ENCODE measurements around the gene FANCD2.
"Not testable (repeated sequence)": the region's sequence is repeated elsewhere in the genome, so short reads cannot be mapped to it uniquely, and the experiment has no call there.

The FANCD2 gene

DNA sequence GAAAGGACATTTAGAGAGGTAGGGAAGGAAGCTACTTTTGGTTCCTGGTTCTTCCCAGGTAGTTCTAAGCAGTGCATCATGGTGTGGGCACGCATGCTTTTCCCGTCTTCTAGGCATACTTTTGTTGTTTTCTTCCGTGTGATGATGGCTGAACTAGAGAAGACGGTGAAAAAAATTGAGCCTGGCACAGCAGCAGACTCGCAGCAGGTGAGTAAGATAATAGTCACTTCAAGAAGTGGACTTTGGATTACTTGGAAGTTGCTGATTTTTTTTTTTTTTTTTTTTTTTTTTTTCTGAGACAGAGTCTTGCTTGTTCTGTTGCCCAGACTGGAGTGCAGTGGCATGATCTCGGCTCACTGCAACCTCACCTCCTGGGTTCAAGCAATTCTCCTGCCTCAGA is 63.9 kb downstream of the FANCD2 start:
- FAIRE-seq (no peak), DNase-seq (ENCODE audit: insufficient read length, low spot score) (no peak)
- TF ChIP-seq, protein P1, sequence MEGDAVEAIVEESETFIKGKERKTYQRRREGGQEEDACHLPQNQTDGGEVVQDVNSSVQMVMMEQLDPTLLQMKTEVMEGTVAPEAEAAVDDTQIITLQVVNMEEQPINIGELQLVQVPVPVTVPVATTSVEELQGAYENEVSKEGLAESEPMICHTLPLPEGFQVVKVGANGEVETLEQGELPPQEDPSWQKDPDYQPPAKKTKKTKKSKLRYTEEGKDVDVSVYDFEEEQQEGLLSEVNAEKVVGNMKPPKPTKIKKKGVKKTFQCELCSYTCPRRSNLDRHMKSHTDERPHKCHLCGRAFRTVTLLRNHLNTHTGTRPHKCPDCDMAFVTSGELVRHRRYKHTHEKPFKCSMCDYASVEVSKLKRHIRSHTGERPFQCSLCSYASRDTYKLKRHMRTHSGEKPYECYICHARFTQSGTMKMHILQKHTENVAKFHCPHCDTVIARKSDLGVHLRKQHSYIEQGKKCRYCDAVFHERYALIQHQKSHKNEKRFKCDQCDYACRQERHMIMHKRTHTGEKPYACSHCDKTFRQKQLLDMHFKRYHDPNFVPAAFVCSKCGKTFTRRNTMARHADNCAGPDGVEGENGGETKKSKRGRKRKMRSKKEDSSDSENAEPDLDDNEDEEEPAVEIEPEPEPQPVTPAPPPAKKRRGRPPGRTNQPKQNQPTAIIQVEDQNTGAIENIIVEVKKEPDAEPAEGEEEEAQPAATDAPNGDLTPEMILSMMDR (IDR thresholded peaks at IDR 0.05; ENCODE audit: insufficient read depth, missing control alignments), result no peak

DNA sequence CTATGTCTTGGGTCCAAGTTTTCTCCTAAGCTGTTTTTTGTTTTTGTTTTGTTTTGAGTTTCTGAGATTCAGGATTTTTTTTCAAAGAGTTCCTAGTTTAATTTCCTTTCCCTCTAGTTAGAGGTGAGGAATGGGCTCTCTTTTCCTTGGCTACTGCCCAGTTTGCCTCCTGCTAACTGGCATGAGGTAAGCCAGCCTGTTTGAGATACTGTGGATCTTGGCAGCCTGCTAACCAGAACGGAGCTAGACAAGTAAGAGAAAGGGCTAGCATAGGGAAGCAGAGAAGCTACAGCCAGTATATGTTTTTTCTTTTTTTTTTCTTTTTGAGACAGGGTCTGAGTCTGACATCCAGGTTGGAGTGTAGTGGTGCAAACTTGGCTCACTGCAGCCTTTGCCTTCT is 64.5 kb downstream of the FANCD2 start:
- not testable (repeated sequence) for DNase-seq (ENCODE audit: insufficient read length, low spot score); FAIRE-seq

DNA sequence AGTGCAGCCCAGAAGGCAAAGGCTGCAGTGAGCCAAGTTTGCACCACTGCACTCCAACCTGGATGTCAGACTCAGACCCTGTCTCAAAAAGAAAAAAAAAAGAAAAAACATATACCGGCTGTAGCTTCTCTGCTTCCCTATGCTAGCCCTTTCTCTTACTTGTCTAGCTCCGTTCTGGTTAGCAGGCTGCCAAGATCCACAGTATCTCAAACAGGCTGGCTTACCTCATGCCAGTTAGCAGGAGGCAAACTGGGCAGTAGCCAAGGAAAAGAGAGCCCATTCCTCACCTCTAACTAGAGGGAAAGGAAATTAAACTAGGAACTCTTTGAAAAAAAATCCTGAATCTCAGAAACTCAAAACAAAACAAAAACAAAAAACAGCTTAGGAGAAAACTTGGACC is 65.2 kb downstream of the FANCD2 start:
- FAIRE-seq; DNase-seq (ENCODE audit: insufficient read length, low spot score): not testable (repeated sequence)

DNA sequence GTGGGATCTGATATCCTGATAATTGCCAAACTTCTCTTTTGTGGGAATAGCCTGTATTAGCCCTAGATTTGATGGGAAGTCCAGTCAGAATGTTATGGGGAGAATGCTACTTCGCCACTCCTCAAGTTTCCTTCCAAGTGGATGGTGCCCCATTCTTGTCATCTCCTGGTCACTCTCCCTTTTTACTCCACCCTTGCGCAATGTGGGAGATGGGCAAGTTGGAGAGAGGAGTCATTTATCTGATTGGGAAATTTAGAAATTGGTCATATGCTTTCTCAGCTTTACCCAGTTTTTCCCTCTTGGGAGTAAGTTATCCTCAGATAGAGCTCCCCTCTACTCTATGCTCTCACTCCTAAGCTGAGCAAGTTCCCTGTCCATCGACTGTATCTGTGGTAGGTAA is 67.4 kb downstream of the FANCD2 start:
- TF ChIP-seq, protein P1 (IDR thresholded peaks at IDR 0.05; ENCODE audit: insufficient read depth, missing control alignments), result no peak
- DNase-seq (ENCODE audit: insufficient read length, low spot score), result no peak
- no peak for FAIRE-seq

DNA sequence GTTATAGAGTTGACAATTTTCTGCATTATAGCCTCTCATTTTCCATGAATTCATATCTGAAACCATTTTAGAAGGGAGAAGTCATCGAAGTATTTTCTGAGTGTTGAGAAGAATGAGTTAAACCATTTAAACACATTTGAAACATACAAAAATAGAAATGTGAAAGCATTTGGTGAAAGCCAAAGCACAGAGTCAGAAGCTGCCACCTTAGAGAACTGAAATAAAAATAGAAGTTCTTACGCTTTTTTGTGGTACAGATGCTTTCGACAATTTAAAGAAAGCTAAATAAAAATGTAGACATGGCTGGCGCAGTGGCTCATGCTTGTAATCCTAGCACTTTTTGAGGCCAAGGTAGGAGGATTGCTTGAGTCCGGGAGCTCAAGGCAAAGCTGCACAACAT is 72.8 kb downstream of the FANCD2 start:
- DNase-seq (ENCODE audit: insufficient read length, low spot score), result no peak
- TF ChIP-seq, protein P1 (IDR thresholded peaks at IDR 0.05; ENCODE audit: insufficient read depth, missing control alignments), result no peak
- FAIRE-seq, result no peak

DNA sequence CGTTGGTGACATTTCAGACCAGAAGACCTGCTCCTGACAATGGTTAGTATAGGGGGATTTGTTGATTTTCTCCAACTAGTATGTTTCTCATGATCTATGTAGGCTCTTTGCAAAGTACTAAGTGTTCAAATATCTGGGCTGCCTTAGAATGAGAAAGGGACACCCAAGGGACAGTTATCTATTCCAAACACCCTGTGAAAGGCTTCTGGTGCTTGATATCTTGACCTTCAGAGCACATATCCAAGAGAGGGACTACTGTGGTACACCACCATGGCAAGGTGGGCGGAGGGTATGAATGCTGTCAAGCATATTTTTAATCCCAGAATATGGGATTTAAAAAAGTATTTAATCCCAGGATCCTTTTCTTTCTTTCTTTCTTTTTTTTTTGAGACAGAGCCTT is 80.7 kb downstream of the FANCD2 start:
- DNase-seq (ENCODE audit: insufficient read length, low spot score) (no peak), FAIRE-seq (no peak)
- TF ChIP-seq, protein P1 (IDR thresholded peaks at IDR 0.05; ENCODE audit: insufficient read depth, missing control alignments), result no peak

DNA sequence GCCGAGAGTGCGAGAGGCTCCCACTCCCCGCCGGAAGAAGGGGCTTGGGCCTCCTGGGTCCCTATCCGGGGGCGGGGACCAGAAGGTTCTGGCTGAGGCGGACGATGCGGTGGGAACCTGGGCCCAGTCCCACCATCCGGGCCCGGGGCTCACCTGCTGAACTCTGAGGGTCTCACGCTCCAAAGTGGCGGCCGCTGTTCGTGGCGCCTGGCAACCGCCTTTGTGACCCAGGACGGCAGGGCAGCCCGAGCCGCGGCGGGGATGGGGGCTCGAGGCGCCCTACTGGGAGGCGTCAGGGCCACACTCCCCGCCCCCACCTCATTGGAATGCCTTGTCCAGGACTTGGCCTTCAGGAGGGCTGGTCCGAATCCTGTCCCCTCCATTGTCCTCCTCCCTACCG is 81.9 kb downstream of the FANCD2 start, which contains the start of gene FANCD2OS:
TSS of gene FANCD2OS (minus strand) at position 165 of the 400 bp plus-strand sequence. CDS start 3,481 bp downstream, outside the sequence.
- no peak for DNase-seq (ENCODE audit: insufficient read length, low spot score)

DNA sequence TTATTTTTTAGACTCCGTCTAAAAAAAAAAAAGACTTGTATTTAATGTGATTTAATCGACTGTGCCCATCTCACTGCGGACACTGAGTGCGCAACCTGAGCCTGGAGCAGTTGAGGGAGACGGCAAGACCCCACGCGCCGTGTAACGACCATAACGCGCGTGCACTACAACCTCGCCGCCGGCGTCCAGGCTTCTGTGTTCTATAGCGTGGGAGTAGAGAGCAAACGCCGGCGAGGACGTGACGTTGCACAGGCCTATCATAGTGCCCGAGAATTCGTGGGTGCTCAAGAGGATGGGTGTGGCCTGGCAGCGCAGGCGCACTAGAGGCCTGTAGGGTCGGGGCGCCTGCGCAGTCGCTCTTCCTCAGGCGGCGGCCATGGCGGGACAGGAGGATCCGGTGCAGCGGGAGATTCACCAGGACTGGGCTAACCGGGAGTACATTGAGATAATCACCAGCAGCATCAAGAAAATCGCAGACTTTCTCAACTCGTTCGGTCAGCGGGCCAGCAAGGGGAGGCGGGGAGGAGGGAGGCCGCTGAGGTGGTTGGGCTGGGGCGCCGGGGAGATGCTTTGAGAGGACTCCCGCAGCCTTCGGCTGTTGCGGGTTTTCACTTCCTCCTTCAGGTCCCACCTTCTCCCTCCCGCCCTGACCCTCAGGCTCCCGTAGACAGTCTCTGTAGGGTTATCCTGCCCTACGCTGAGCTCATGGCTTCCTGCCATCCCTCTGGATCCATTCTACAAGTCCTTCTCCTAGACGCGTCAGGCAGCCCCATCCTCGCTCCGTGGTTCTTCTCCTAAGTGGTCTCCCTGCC is 89.3 kb downstream of the FANCD2 start, which contains the start of gene BRK1:
TSS of gene BRK1 (plus strand) at position 350 of the 812 bp plus-strand sequence. CDS start at position 377, 27 bp downstream.
- TF ChIP-seq, protein P1 (IDR thresholded peaks at IDR 0.05; ENCODE audit: insufficient read depth, missing control alignments), result no peak
- peak; percentile 96 for DNase-seq (ENCODE audit: insufficient read length, low spot score)
- FAIRE-seq, result no peak

More for the DNA sequence above, 81.9 kb downstream of the FANCD2 start, which contains the start of gene FANCD2OS:
- no peak for FAIRE-seq
- TF ChIP-seq, protein P1 (IDR thresholded peaks at IDR 0.05; ENCODE audit: insufficient read depth, missing control alignments), result no peak
